ENCODE results near the gene CHKA.

- TF ChIP-seq CTCF (IDR thresholded peaks at IDR 0.05) (no peak), POLR2A (IDR thresholded peaks at IDR 0.05) (no peak), EP300 (IDR thresholded peaks at IDR 0.05) (no peak), POLR2AphosphoS5 (IDR thresholded peaks at IDR 0.05) (no peak)
Measured at GRCh38 chr11:68167474-68167873, 46.3 kb upstream of the CHKA start.

All from stomach (tissue), 4 donors.